Measurements from ENCODE around the gene SNRPB.

DNA sequence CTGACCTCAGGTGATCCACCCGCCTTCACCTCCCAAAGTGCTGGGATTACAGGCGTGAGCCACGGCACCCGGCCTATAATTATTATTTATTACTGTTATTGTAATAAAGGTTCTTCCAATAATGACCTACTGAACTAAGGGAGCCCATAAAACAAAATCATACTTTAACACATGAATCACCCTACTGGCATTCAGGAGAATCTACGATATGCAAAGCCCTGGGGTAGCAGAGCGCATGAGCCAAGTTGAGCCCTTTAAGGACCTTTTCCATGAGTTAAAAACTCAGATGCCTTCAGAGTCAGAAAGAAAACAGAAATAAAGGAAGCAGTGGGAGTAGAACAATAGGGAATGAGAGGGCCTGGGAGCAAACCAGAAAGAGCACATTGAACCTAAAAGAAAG is 41.5 kb downstream of the SNRPB start:
- TF ChIP-seq EP300 (IDR thresholded peaks at IDR 0.05) (no peak), MYC (IDR thresholded peaks at IDR 0.05; ENCODE audit: borderline replicate concordance, low read length) (no peak), RAD21 (conservative IDR thresholded peaks at IDR 0.05 in 1 of 2, IDR thresholded peaks at IDR 0.05 in 1 of 2) (no peak), HOXB5 (CRISPR knock-in tag; IDR thresholded peaks at IDR 0.05) (no peak), POLR2AphosphoS2 (conservative IDR thresholded peaks at IDR 0.05; ENCODE audit: low read length) (no peak)
- TF ChIP-seq, protein P1, sequence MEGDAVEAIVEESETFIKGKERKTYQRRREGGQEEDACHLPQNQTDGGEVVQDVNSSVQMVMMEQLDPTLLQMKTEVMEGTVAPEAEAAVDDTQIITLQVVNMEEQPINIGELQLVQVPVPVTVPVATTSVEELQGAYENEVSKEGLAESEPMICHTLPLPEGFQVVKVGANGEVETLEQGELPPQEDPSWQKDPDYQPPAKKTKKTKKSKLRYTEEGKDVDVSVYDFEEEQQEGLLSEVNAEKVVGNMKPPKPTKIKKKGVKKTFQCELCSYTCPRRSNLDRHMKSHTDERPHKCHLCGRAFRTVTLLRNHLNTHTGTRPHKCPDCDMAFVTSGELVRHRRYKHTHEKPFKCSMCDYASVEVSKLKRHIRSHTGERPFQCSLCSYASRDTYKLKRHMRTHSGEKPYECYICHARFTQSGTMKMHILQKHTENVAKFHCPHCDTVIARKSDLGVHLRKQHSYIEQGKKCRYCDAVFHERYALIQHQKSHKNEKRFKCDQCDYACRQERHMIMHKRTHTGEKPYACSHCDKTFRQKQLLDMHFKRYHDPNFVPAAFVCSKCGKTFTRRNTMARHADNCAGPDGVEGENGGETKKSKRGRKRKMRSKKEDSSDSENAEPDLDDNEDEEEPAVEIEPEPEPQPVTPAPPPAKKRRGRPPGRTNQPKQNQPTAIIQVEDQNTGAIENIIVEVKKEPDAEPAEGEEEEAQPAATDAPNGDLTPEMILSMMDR (IDR thresholded peaks at IDR 0.05) = no peak

Data from A549 (cell line).